NCI-H345 (cell line): ENCODE data around the gene OPHN1.
"Not testable (repeated sequence)": the region's sequence is repeated elsewhere in the genome, so short reads cannot be mapped to it uniquely, and the experiment has no call there.

ENCODE experiments used
- DNase-seq: peaks from one replicate; lab custom pipeline; 2025; lab: John Stamatoyannopoulos, UW

The OPHN1 gene

GRCh38 chrX:68355629-68355920 is 77.7 kb downstream of the OPHN1 start:
- no peak for DNase-seq

- DNase-seq: no peak
These were observed 78.2 kb downstream of the OPHN1 start for GRCh38 chrX:68354879-68355628.

GRCh38 chrX:68345025-68345424 is 88.3 kb downstream of the OPHN1 start:
- DNase-seq: no peak

- DNase-seq: no peak
These were observed 89.7 kb downstream of the OPHN1 start for GRCh38 chrX:68343551-68343950.

GRCh38 chrX:68332201-68332731 is 101.0 kb downstream of the OPHN1 start:
- DNase-seq: no peak

GRCh38 chrX:68326841-68327240 is 106.5 kb downstream of the OPHN1 start:
- not testable (repeated sequence) for DNase-seq

- no peak for DNase-seq
These were observed 125.5 kb downstream of the OPHN1 start for GRCh38 chrX:68307769-68308168.

GRCh38 chrX:68304602-68305001 is 128.7 kb downstream of the OPHN1 start:
- no peak for DNase-seq

- DNase-seq: no peak
These were observed 133.4 kb downstream of the OPHN1 start for GRCh38 chrX:68299898-68300297.

- no peak for DNase-seq
These were observed 140.8 kb downstream of the OPHN1 start for GRCh38 chrX:68292471-68292870.

GRCh38 chrX:68288127-68288526 is 145.2 kb downstream of the OPHN1 start:
- DNase-seq: no peak

GRCh38 chrX:68287419-68287818 is 145.9 kb downstream of the OPHN1 start:
- no peak for DNase-seq

- DNase-seq: no peak
These were observed 146.3 kb downstream of the OPHN1 start for GRCh38 chrX:68286980-68287379.

GRCh38 chrX:68286076-68286475 is 147.2 kb downstream of the OPHN1 start:
- no peak for DNase-seq

- no peak for DNase-seq
These were observed 148.9 kb downstream of the OPHN1 start for GRCh38 chrX:68284281-68284904.

- no peak for DNase-seq
These were observed 159.4 kb downstream of the OPHN1 start for GRCh38 chrX:68273887-68274286.

GRCh38 chrX:68264793-68265192 is 168.5 kb downstream of the OPHN1 start:
- not testable (repeated sequence) for DNase-seq

GRCh38 chrX:68261060-68261672 is 172.1 kb downstream of the OPHN1 start:
- no peak for DNase-seq

- no peak for DNase-seq
These were observed 176.3 kb downstream of the OPHN1 start for GRCh38 chrX:68256990-68257389.

- DNase-seq: no peak
These were observed 178.3 kb downstream of the OPHN1 start for GRCh38 chrX:68254738-68255645.

- DNase-seq: no peak
These were observed 180.6 kb downstream of the OPHN1 start for GRCh38 chrX:68252664-68253063.

GRCh38 chrX:68249903-68250302 is 183.4 kb downstream of the OPHN1 start:
- DNase-seq: no peak
